Mammary epithelial cell (primary cell): ENCODE measurements around the gene NUAK1.

ENCODE experiments used
- EZH2 ChIP-seq: IDR thresholded peaks from 2 replicates; pipeline ENCODE4 v1.6.1; 2012; ENCODE audit warnings: low read length, inconsistent platforms, borderline replicate concordance
- TF ChIP-seq, protein P1 (sequence below), 2 donors: IDR thresholded peaks in 1 of 2; conservative IDR thresholded peaks in 1 of 2; 2 replicates each; pipeline ENCODE4 v1.5.1; 2011 to 2012; ENCODE audit warnings: inconsistent platforms in 2 of 2, low read length in 2 of 2, mild to moderate bottlenecking in 2 of 2, control low read depth in 1 of 2, low read depth in 1 of 2; ENCODE audit not compliant: insufficient read depth in 1 of 2; ENCODE audit errors: extremely low read depth in 1 of 2

DNA sequence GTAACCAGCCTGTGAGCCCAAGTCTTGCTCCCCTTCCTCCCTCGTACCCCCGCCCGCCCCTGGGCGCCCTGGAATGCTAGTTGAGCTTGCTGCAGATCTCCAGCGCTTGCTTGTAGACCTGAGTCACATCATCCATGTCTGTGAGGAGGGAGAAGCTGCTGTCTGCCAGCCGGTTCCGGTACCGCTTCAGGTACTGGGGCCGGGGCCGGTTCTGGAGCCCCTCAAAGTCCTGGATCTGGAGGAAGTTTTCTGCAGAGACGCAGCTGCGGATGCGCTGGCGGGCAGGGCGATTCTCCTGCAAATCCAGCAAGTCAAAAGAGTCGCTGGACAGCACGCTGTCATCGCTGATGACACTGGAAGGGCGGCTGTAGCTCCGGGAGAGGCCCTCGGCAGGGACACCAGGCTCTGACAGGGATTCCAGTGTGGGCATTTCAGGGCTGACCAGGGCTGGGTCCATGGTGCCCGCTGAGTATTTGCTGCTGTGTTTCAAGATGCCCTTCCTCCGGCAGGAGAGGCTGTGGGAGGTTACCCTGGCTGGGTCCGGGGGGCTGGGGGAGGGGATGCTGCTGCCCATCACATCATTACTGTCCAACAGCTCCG lies 71.9 kb downstream of the NUAK1 start:
- TF ChIP-seq, protein P1, sequence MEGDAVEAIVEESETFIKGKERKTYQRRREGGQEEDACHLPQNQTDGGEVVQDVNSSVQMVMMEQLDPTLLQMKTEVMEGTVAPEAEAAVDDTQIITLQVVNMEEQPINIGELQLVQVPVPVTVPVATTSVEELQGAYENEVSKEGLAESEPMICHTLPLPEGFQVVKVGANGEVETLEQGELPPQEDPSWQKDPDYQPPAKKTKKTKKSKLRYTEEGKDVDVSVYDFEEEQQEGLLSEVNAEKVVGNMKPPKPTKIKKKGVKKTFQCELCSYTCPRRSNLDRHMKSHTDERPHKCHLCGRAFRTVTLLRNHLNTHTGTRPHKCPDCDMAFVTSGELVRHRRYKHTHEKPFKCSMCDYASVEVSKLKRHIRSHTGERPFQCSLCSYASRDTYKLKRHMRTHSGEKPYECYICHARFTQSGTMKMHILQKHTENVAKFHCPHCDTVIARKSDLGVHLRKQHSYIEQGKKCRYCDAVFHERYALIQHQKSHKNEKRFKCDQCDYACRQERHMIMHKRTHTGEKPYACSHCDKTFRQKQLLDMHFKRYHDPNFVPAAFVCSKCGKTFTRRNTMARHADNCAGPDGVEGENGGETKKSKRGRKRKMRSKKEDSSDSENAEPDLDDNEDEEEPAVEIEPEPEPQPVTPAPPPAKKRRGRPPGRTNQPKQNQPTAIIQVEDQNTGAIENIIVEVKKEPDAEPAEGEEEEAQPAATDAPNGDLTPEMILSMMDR (conservative IDR thresholded peaks at IDR 0.05 in 1 of 2, IDR thresholded peaks at IDR 0.05 in 1 of 2; ENCODE audit: extremely low read depth in 1 of 2, insufficient read depth in 1 of 2, low read depth in 1 of 2, low read length in 2 of 2): no peak
- no peak for TF ChIP-seq EZH2
